COLO668 (cell line): ENCODE measurements around the gene TNFRSF8.
A peak's percentile ranks its signal among the peaks of the same experiment; 100 is the strongest.
"Not testable (repeated sequence)": the region's sequence is repeated elsewhere in the genome, so short reads cannot be mapped to it uniquely, and the experiment has no call there.

Experiments used
- DNase-seq: peaks from one replicate; lab custom pipeline; 2025; ENCODE audit not compliant: unreplicated experiment; lab: John Stamatoyannopoulos, UW

Gene TNFRSF8

DNA sequence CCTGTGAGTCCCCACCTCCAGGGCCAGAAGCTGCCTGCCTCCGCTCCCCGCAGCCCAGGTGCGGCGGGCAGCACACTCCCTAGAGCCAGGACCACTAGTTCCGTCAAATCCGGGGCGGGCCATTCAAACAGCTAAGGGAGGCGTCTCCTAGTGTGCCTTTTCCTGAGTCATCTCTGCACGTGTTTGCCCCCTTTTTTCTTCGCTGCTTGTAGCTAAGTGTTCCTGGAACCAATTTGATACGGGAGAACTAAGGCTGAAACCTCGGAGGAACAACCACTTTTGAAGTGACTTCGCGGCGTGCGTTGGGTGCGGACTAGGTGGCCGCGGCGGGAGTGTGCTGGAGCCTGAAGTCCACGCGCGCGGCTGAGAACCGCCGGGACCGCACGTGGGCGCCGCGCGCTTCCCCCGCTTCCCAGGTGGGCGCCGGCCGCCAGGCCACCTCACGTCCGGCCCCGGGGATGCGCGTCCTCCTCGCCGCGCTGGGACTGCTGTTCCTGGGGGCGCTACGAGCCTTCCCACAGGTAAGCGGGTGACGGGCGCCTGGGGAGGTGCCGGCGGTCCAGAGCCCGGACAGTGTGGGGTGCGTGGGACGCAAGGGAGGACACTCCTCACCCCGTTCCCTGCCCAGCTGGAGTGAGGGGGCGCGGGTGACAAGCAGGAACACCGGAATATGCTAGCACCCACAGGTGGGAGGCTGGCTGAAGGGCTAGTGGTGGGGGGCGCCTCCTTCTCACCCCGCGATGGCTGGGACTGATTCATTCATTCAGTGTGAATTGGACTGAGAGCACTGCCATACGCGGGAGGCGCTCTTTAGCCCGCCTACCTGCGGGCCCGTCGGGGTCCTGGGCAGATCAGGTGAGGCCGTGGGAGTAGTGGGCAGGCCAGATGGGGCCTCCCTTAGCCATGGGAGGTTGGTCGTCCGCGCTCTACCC, at the start of gene TNFRSF8:
TNFRSF8 (plus strand) TSS at position 163 of the 932 bp plus-strand sequence; CDS start at position 459, 296 bp downstream.
- no peak for DNase-seq

DNA sequence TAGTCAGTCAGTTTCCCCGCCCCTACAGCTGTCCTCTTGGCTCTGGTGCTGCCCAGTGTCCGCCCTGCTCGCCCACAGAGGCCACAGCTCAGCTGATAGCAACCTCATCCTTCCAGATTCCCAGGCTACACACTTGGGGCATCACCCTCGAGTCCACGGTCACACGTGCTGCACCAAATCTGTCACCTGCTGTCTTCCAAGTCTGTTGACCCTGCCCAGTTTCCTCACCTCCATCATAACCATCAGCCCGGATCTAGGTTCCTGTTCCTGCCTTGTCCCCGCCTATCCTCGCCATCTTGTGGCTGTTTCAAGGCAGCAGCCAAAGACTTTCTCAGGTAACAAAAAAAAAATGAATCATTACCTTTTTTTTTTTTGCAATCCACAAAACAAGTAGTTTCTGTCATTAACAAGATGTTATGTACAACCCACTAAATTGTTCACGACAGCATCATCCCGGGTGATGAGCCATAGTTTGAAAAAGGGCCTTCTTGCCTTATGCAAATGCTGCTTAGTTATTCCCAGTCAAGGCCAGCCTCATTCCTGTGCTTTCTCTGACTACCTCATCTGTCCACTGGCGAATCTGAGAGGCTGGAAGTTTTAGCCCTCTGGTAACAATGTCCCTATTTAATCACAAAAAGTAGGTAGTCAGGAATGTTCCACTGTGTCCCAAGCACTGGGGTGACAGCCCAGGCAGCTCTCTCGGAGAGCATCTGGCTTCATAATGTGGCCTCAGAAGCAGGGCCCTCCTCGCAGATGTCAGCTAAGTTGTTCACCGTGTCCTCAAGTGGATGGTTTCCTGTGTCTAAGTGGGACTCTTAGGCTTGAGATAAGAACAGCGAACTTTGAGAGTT, 48.7 kb upstream of the TNFRSF8 start:
- no peak for DNase-seq

DNA sequence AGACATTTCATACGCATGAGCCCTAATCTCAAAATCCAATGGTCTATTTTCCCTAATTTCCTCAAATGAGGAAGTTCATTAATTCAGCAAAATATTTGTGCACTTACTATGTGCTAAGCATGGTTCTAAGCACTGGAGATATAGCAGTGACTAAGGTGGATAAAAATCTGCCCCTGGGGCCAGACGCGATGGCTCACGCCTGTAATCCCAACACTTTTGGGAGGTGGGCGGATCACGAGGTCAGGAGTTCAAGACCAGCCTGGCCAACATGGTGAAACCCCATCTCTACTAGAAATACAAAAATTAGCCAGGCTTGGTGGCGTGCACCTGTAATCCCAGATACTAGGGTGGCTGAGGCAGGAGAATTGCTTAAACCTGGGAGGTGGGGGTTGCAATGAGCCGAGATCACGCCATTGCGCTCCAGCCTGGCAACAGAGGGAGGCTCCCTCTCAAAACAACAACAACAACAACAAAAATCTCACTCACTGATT, 48.1 kb upstream of the TNFRSF8 start:
- DNase-seq, result no peak

DNA sequence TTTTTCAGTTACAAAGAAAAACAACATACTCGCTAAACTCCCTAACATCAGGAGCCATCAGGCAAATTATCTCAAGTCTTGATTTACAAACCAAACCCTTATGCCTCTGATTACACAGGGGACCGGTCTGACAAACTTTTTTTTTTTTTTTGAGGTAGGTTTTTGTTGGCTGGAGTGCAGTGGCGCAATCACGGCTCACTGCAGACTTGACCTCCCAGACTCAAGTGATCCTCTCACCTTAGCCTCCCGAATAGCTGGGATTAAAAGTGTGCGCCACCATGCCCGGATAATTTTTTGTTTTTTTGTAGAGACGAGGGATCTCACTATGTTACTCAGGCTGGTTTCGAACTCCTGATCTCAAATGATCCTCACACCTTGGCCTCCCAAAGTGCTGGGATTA, 47.6 kb upstream of the TNFRSF8 start:
- no peak for DNase-seq

DNA sequence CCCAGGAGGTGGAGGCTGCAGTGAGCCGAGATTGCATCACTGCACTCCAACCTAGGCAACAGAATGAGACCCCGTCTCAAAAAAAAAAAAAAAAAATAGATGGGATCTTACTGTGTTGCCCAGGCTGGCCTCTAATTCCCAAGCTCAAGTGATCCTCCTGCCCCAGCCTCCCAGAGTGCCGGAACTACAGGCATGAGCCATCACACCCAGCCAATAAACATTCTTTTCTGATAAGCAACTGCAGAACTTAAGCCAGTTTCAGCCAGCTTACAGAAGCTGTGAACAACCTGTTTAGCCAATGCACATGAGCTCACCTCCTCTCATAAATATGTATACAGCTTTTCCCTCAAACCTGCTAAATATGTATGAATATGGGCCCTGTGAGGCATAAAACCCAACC, 46.9 kb upstream of the TNFRSF8 start:
- no peak for DNase-seq

DNA sequence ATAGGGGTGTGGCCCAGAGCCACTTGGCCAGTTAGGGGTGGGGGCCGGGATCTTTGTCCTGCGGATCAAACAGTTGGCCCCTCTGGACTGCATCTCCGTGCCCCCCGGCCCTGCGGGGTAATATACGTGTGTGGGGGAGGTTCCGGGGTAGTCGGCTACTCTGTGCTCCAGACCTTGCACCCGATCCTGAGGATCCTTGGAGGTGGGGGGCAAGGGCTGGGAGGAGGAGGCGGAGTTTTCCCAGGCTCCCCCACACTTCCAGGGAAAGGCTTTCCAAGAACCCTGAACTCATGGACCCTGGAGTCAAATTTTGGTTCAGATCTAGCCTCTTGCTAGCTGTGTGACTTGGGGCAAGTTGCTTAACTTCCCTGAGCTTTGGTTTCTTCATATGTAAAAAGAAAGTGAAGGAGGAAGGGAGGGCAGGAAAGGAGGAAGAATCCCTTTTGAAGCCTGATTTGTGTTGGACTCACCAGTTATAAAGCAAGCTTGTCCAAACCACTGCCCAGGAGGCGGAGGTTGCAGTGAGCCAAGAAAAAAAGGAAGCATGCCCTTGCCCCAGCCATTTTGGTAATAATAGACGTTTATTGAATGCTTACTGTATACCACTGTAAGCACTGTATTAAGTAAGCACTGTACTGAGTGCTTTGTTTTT, 43.1 kb upstream of the TNFRSF8 start:
- no peak for DNase-seq

DNA sequence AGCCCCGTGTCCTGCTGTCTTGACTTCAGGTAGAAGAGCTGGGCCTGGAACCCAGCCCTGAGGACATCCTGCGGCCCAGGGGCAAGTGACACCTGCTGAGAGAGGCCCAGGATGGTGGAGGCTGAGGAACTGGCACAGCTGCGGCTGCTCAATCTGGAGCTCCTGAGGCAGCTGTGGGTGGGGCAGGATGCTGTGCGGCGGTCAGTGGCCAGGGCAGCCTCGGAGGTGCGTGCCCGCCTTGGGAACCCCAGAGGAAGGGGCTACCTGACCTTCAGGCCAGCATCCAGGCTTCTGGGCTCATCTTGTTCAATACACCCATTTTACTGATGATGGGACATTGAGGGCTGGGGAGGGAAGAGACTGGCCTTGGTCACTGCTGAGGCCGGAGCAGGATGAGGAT, 41.5 kb upstream of the TNFRSF8 start:
- no peak for DNase-seq

DNA sequence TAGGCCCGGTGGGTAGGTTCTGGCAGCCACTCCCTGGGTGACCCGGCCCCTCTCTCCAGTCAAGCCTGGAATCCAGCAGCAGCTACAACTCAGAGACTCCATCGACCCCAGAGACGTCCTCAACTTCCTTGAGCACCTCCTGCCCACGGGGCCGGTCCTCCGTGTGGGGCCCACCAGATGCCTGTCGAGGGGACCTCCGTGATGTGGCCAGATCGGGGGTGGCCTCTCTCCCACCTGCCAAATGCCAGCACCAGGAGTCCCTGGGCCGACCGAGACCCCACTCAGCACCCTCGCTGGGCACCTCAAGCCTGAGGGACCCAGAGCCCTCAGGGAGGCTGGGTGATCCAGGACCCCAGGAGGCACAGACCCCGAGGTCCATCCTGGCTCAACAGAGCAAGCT, 41.1 kb upstream of the TNFRSF8 start:
- DNase-seq, result no peak

DNA sequence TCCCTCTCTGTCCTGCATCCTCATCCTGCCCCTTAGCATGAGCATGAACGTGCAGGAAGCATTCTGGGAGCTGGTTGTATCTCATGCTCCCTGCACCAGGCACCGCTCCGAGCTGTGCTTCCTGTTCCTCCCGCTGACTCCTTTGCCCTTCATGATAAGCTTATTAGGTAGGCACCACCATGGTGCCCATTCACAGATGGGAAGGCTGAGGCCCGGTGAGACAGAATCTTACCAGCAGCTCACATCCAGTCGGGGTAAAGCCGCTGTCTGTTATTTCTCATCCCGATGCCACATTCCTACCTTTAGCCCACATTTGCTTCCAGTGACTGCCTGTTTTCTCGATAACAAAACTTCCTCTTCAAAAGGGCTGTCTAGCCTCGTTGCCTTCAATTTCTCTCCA, 36.5 kb upstream of the TNFRSF8 start:
- DNase-seq, result no peak

DNA sequence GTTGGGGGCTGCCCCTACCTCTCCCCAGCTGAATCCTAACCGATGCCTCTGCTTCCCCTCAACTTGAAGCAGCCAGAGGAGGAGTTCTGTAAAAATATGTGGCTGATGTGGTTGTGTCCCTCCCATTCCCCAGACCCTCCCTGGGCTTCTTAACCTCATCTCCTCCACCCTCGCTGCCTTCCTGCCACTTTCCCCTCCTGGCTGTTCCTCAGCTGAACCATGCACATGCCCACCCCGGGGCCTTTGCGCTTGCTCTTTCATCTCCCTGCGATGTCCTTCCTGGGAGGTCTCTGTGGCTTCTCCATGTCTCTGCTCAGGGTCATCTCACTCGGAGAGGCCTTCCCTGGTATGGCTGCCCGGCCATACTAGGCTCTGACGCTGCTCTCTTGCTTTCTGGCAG, 34.9 kb upstream of the TNFRSF8 start:
- no peak for DNase-seq

DNA sequence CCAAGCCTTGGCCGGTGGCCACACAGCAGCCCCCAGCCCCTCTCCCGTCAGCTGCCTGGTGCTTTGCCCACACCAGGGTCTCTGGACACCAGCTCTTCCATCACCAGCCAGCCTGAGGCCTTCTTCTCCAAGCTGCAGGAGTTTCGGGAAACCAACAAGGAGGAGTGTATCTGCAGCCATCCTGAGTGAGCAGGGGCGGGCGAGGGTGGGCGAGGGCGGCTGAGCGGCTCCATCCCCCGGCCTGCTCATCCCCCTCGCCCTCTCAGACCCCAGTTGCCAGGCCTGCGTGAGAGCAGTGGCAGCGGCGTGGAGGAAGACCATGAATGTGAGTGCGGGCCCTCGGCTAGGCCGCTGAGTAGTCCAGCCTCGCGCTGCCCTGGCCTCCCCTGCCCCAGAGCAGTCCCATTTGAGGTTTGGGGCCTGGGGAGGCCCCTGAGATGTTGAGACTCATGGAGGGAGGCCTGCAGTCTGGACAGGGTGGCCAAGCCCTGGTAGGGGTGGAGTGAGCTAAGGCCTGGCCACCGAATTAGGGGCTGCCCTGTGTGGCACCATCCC, 34.1 kb upstream of the TNFRSF8 start:
- no peak for DNase-seq

DNA sequence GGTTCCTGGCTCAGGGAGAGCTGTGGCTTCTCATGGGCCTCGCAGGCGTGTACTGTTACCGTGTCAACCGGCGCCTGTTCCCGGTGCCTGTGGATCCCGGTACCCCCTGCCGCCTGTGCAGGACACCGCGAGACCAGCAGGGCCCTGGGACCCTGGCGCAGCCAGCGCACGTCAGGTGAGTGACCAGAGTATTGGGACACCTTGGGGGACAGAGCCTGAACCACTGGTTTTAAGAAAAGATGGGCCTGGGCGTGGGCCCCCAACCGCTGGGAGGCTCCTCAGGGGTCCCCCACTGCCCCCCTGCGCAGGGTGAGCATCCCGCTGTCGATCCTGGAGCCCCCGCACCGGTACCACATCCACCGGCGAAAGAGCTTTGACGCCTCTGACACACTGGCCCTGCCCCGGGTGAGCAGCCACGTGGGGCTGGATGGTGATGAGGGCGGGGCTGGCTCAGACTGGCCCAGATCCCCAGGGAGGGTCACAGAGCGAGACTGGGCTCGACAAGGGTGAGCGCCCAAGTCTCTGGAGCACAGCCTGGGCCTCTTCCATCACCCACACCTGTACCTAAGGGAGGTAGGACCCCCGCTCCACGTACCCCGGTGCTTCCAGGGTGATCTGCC, 33.3 kb upstream of the TNFRSF8 start:
- no peak for DNase-seq

DNA sequence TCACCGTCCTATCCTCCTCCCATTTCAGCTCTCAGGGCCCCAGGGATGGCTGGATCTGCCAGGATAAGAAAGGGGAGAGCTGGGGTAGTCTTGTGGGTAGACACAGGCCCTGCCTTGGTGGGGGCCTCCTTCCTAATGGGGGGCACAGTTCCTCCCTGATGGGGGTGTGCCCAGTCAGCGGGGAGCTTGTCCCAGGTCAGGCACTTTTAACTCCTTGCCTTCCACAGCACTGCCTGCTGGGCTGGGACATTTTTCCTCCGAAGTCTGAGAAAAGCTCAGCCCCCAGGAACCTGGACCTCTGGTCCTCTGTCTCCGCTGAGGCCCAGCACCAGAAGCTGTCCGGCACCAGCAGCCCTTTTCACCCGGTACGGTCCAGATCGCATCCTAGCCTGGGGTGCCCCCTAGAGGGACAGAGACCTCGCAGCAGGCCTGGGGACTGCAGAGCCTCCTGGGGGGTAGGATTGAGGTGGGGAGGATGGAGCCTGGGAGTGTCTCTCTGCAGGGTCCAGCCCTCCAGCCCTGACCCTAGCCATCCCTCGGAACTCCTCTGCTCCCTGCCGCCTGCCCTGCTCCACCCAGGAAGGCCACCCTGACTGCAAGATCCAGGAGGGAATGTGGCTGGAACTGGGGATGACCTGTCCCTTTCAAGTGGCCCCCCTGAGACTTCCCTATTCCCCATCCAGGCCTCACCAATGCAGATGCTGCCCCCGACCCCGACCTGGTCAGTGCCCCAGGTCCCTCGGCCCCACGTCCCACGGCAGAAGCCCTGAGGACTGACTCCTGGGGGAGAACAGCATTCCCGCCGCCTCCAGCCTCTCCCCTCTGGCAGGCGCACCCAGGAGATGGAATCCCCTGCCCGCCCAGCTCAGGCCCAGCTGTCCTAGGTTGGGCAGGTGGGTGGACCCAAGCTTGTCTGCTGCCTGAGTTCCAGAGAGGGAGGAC, 31.8 kb upstream of the TNFRSF8 start:
- peak; percentile 46 for DNase-seq

DNA sequence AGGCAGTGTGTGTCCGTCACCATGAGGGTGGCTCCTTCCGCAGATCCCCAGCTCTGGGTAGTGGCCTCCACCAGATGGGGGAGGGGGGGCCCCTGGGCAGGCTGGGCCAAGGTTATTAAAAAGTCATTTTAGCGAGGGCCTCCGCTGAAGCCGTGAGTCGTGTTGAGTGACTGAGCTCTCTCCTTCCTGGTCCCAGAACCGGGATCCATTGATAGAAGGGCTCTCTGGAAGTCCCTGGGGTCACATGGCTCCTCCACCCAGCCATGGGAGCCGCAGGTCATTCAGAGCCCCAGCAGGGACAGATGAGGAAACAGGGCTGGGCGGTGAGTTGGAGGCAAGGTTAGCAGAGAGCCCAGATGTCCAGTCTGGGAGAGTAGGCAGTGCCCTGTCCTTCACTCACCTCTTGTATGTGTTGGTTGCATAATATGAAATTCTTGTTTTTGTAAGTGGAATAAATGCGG, 30.9 kb upstream of the TNFRSF8 start:
- no peak for DNase-seq

DNA sequence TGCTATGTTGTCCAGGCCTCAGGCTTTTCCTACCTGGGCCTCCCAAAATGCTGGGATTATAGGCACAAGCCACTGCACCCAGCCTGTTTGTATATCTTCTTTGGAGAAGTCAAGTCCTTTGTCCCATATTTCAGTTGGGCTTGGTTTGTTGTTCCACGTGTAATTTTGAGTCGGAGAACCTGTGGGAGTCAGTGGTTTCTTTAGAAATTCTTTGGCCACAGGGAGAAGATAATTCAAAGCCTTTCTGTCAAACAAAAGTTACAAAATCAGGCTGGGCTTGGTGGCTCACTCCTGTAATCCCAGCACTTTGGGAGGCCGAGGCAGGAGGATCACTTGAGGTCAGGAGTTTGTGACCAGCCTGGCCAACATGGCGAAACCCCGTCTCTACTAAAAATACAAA, 29.7 kb upstream of the TNFRSF8 start:
- DNase-seq, result not testable (repeated sequence)

DNA sequence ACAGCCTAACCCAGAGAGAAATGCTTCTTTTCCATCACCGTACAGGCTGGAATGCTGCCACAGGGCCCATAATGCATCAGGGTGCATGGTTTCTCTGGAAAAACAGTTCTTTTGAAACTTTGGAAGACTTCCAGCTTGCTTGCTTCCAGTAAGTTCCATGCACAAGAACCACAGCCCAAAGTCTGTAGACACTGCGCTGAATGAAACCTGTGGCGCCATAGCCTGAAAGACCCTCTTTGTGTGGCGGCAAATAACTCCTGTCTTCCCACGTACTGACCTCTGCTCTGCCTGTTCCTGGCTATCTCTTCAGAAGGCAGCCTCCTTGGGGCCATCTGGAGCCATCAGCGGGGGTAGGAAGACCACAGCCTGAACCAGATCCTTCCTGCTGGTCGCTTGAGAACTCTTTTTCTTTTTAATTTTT, 28.7 kb upstream of the TNFRSF8 start:
- DNase-seq, result no peak

DNA sequence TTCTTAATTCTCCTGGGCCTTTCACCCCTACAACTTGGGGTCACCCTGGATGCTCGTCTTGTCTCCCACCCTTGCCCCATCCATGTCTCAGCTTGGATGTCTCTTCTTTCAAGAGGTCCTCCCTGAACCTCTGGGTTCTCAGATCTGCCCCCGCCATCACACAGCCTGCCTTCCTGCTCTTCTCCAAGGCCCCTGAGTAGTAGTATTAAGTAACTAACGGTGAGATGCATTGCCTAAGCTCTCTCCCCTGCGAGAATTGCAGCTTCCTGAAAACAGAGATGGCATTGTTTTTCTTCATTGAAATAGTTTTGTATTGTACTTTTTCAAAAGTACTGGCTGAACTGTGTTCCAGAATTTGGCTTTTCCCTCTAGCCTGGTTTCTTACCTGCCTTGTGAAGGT, 27.8 kb upstream of the TNFRSF8 start:
- no peak for DNase-seq

DNA sequence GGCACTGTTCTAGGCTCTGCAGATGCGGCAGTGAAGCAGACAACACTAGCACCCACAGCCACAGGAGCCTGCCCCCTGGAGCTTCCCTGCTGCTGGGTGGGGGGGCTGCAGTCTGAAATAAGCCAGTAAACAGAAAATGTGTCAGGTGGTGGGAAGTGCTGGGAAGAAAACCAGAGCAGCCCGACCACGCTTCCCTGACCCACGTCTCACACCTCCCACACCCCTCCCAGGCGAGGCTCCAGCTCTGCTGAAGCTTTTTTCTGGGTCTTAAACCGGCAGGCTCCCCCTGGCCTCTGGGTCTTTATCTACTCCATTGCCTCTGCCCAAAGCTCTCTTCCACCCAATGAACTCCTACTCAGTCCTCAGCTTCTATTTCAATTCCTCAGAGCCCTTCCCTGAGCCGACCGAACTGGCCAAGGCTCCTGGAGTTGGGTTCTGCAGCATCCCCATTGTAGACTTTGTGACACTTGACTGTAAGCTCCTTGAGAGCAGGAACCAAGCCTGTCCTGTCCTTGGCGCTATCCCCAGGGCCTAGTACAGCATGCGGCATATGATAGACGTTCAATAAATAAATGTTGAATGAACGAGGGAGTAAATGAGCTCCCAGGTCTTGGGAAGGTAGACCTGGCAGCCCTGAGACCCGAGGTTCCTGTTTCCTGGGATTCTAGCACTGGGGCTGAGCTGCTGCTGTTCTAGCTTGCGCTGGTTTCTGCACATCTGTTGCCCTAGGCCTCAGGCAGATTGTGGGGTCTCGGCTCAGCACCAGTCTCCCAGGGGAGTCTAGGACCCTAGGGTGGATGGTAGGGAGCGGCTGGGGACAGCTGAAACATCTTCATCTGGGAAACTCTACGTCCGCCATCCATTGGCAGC, 25.4 kb upstream of the TNFRSF8 start:
- no peak for DNase-seq
